ENCODE data around the gene OR7A5. TPM values are rescaled to one million over a fixed set of nuclear protein-coding genes. Genes with fewer than 3 reads are reported as not detected.

The OR7A5 gene
- not detected in 2 replicates for total RNA-seq

GRCh38 chr19:14835011-14835410 lies at the start of gene OR7A5, which contains the start of gene OR7C1:
OR7A5 (minus strand) TSS chr19:14835185; CDS start chr19:14828241, 6,944 bp downstream.
OR7C1 (minus strand) TSS chr19:14835185; CDS start chr19:14800136, 35,049 bp downstream.

DNA sequence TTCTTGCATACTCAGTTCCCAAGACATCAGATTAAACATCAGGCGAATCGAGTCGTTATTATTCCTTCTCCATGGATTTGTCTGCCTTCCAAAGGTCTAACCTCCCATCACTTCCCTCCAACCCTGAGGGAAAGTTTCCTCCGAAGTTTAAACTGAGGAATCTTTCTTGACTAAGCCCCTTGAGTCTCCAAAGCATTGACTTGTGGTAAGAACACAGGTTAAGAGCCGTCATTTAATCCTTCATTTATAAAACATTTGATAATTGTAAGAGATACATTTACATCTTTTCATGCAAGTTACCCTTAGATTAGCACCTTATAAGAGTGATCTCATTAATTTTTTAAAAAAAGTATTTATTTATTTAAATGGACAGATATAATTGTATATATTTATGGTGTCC lies 13.8 kb upstream of the OR7A5 start, which contains the start of gene OR7A10:
TSS of gene OR7A10 (minus strand) at position 101 of the 400 bp plus-strand sequence. CDS start 7,045 bp downstream, outside the sequence.

GRCh38 chr19:14778110-14778845 lies 56.7 kb downstream of the OR7A5 start, which contains the start of gene ADGRE2:
ADGRE2 (minus strand) TSS chr19:14778560; CDS start chr19:14776756, 1,804 bp downstream.

Other genes with a start within 250 kb of the OR7A5 start
- gene ADGRE3, start 160.3 kb downstream of the OR7A5 start, total RNA-seq = not detected in 2 replicates
- gene ZNF333, start 145.1 kb downstream of the OR7A5 start, total RNA-seq = 22.5 and 27.1 TPM in 2 replicates
- gene ADGRE2, start 56.6 kb downstream of the OR7A5 start, total RNA-seq = 0.13 and 0.30 TPM in 2 replicates
- gene OR7C1, start within 50 bp of the OR7A5 start, total RNA-seq = not detected in 2 replicates
- not detected in 2 replicates for gene OR7A10, start 13.7 kb upstream of the OR7A5 start, total RNA-seq
- not detected in 2 replicates for gene OR7A17, start 50.9 kb upstream of the OR7A5 start, total RNA-seq
- not detected in 2 replicates for gene OR7C2, start 106.3 kb upstream of the OR7A5 start, total RNA-seq
- not detected in 2 replicates for gene SLC1A6, start 144.7 kb upstream of the OR7A5 start, total RNA-seq
- not detected in 2 replicates for gene CASP14, start 214.3 kb upstream of the OR7A5 start, total RNA-seq
- gene OR1I1, start 247.0 kb upstream of the OR7A5 start, total RNA-seq = not detected in 2 replicates